SK-N-SH (cell line): ENCODE measurements around the gene NIPSNAP3A.

Source experiments
- CTCF ChIP-seq: fragments of 200-600 bp; sonication (generic); IDR thresholded peaks from 2 replicates; pipeline ENCODE4 v1.6.1; 2017; ENCODE audit warnings: antibody characterized with exemption, mild to moderate bottlenecking, moderate library complexity
- EP300 ChIP-seq, 2 experiments: IDR thresholded peaks; 2 replicates each; pipeline versions ENCODE4 v1.4.0 to v1.6.1; 2012; ENCODE audit warnings: borderline replicate concordance in 1 of 2, low read depth in 1 of 2, low read length in 1 of 2
- FOXJ3 ChIP-seq: sonication (generic); formaldehyde crosslinking; IDR thresholded peaks from 2 replicates; pipeline ENCODE4 v1.5.1; 2020; ENCODE audit warnings: mild to moderate bottlenecking, missing genetic modification reagents
- FOXM1 ChIP-seq: IDR thresholded peaks from 2 replicates; pipeline ENCODE4 v1.4.0; 2012; ENCODE audit warnings: low read depth, mild to moderate bottlenecking
- GATA2 ChIP-seq: sonication (generic); formaldehyde crosslinking; IDR thresholded peaks from 2 replicates; pipeline ENCODE4 v1.5.0; 2020; ENCODE audit warnings: mild to moderate bottlenecking, missing genetic modification reagents
- POLR2AphosphoS5 ChIP-seq: IDR thresholded peaks from 2 replicates; pipeline ENCODE4 v1.6.1; 2012; ENCODE audit warnings: low read depth, low read length
- RAD21 ChIP-seq: IDR thresholded peaks from 2 replicates; pipeline ENCODE4 v1.6.1; 2012; ENCODE audit warnings: mild to moderate bottlenecking, low read length
- USF1 ChIP-seq: IDR thresholded peaks from 2 replicates; pipeline ENCODE4 v1.4.0; 2012; ENCODE audit warnings: low read depth, borderline replicate concordance
- USF2 ChIP-seq: fragments of 150-350 bp; IDR thresholded peaks from 2 replicates; pipeline ENCODE4 v1.6.1; 2017; ENCODE audit warnings: antibody characterized with exemption, low read length, low read depth, borderline replicate concordance

GRCh38 chr9:104779946-104780535 is 32.6 kb downstream of the NIPSNAP3A start:
- TF ChIP-seq USF2: no peak
- TF ChIP-seq EP300 (IDR thresholded peaks at IDR 0.05; ENCODE audit: borderline replicate concordance in 1 of 2, low read depth in 1 of 2, low read length in 1 of 2): no peak
- TF ChIP-seq POLR2AphosphoS5: no peak
- no peak for TF ChIP-seq CTCF
- no peak for TF ChIP-seq USF1
- no peak for TF ChIP-seq FOXJ3 (CRISPR knock-in tag)
- TF ChIP-seq FOXM1: no peak
- TF ChIP-seq RAD21: no peak
- TF ChIP-seq GATA2 (CRISPR knock-in tag): no peak
